Fibroblast of villous mesenchyme (primary cell): ENCODE measurements around the gene PDLIM4. TPM values are rescaled to one million over a fixed set of nuclear protein-coding genes. Genes with fewer than 3 reads are reported as not detected.

Experiments
- DNase-seq: peaks from one replicate; pipeline ENCODE4 v3.0.0-alpha.2; 2010; ENCODE audit warnings: low read depth
- H3K4me3 ChIP-seq: 2 replicates; pipeline ENCODE4 v1.5.1; 2011; ENCODE audit warnings: low read depth, mild to moderate bottlenecking, low read length
- total RNA-seq: library from RNA; depleted of rRNA; stranded (reverse); fragments of >200 nt; gene quantifications from 2 replicates; pipeline ENCODE4 v1.2.3, GENCODE V29; 2012
- TF ChIP-seq, protein P1 (sequence below): IDR thresholded peaks from 2 replicates; pipeline ENCODE4 v1.5.1; 2012; ENCODE audit warnings: low read depth, mild to moderate bottlenecking, low read length; ENCODE audit not compliant: insufficient read depth

Gene PDLIM4
- total RNA-seq, 1 donor, result 97.2 TPM

- DNase-seq, result no peak
- TF ChIP-seq, protein P1, sequence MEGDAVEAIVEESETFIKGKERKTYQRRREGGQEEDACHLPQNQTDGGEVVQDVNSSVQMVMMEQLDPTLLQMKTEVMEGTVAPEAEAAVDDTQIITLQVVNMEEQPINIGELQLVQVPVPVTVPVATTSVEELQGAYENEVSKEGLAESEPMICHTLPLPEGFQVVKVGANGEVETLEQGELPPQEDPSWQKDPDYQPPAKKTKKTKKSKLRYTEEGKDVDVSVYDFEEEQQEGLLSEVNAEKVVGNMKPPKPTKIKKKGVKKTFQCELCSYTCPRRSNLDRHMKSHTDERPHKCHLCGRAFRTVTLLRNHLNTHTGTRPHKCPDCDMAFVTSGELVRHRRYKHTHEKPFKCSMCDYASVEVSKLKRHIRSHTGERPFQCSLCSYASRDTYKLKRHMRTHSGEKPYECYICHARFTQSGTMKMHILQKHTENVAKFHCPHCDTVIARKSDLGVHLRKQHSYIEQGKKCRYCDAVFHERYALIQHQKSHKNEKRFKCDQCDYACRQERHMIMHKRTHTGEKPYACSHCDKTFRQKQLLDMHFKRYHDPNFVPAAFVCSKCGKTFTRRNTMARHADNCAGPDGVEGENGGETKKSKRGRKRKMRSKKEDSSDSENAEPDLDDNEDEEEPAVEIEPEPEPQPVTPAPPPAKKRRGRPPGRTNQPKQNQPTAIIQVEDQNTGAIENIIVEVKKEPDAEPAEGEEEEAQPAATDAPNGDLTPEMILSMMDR, result no peak
- H3K4me3 ChIP-seq, result no peak overlapping the region
These were observed 6.2 kb upstream of the PDLIM4 start for GRCh38 chr5:132251220-132251725.

DNA sequence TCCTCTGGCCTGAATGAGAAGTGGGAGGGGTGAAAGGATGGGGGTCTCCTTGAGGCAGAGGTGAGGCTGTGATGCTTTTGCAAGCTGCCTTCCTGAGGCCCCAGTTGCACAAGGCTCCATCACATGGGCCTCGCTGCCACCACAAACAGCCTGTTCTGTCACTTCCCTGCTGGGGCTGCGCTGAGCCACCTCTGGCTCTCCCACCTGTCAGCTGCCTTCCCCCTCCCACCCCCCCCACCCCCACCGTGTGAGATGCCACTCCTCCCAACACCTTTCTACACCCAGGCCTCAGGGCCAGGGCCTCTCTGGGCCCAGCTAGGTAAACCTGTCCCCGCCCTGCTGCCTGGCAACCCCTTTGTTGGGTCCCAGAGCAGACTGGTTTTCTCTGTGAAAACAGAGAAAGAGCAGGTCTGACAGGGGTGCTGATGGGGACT lies 4.5 kb upstream of the PDLIM4 start:
- no peak overlapping the region for H3K4me3 ChIP-seq
- TF ChIP-seq, protein P1, result no peak
- DNase-seq, result no peak

DNA sequence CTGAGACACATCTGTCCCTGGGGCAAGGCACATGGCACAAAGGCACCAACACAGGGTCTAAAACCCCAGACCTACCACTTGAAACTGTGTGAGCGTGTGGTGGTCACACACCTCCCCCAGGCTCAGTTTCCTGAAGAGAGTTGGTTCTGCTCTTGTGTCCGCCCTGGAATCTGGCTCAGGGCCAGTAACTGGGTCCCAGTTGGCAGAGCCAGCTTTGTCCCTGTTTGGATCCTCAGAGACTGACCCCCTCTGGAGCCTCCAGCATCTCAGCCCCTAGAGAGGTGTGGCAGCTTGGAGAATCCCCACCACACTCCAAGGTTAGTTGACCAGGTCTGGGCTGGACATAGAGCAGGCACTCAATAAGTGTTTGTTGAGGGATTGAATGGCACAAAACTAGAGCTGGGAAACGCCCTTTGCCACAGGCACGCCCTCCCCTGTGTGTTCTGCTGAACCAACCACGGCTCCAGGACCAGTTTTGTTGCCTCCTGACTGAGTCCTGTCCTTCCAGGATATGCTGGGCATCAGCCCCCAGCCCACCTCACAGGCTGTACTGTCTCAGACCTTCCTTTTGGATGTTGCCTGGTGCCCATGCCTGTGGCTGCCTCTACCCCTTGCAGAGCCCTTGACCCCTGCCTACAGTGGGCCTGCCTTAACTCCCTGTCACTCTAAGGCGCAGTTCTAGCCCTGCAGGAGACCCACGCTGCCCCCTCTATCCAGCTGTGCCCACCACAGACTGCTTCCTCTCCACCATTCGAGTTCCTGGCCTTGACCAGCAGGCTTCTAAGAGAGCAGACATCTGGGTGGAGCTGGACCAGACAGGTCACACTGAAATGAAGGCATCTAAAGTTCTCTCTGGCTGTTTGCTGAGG lies 3.8 kb upstream of the PDLIM4 start:
- TF ChIP-seq, protein P1, result no peak
- H3K4me3 ChIP-seq, result no peak overlapping the region
- no peak for DNase-seq

DNA sequence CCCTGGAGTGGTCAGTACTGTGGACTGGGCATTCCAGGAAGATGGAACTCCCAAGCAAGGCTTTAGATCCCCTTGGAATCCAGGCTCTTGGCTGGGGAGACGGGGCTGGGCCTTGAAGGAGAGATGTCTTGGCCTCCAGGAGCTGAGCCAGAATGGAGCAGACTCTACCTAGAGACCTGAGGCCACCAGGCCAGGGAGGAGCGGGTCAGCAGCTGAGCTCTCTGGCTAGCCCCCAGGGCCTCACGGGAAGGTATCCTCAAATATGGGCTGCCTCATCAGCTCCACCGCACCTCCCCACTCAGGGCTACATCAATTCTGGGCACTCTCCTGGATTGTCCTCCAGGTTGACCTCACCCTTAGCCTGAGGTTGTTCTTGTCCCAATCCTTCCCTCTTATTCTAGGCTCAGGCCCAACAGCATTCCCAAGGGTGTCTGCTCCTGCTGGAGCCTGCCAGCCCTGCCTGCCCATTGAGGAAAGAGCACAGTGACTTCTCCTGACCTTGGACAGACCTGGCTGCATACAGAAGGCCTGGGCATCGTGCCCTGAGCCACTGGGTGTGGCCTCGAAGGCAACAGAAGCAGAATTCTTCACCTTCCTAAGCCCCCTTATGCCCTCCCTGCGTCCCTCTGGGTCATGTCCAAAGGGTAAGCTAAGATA lies 3.0 kb upstream of the PDLIM4 start:
- no peak overlapping the region for H3K4me3 ChIP-seq
- TF ChIP-seq, protein P1, result no peak
- no peak for DNase-seq

DNA sequence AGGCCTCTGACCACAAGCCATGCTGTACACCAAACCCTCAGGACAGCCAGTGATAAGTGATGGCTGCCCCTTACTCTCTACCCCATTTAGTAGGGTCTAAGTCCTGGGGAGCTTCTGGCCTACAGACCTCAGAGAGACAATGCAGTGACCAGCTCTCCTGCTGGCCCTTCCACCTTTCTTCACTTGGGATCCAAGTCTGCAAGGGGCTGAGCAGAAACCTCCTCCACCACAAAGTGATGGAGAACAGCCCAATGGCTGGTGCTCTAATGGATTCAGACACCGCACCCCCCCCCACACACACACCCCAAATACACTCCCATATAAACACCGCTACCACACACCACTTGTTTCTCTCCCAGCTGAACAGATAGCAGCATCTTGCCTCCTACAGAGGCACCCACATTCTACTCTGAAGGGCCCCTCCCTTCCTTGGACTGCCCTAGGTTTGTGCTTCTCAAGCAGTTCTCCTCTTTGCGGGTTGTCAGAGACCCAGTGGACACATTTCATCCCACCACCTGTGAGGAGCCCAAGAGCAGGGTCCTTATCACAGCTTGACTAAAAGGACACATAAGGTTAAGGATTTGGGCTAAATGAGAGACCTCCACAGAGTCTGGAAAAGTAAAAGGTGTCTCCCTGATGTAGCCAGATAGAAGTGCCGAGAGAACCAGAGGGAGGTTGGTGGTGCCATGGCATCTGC lies 1.3 kb upstream of the PDLIM4 start:
- DNase-seq, result no peak
- TF ChIP-seq, protein P1, result no peak
- H3K4me3 ChIP-seq, result no peak overlapping the region

GRCh38 chr5:132256783-132257130 lies 739 bp upstream of the PDLIM4 start:
- TF ChIP-seq, protein P1, result no peak
- DNase-seq, result no peak
- peak overlapping the region; percentile 71 for H3K4me3 ChIP-seq
